Transverse colon (tissue), 4 donors: Measurements from ENCODE around the gene GAB2. TPM values are rescaled to one million over a fixed set of nuclear protein-coding genes. Genes with fewer than 3 reads are reported as not detected.

Source experiments
- DNase-seq: peaks from one replicate; pipeline ENCODE4 v3.0.0-alpha.2; 2019
- H3K27ac ChIP-seq, 4 donors: fragments of 200-600 bp; sonication (generic); 2 replicates each; pipeline ENCODE4 v1.5.1; 2016 to 2018; ENCODE audit warnings: inconsistent platforms in 4 of 4
- H3K27me3 ChIP-seq: fragments of 200-600 bp; sonication (generic); 2 replicates; pipeline ENCODE4 v1.5.1; 2017; ENCODE audit warnings: inconsistent platforms
- H3K36me3 ChIP-seq, 4 donors: fragments of 200-600 bp; sonication (generic); 2 replicates each; pipeline ENCODE4 v1.5.1; 2017 to 2019; ENCODE audit warnings: inconsistent platforms in 4 of 4
- H3K4me1 ChIP-seq, 4 donors: fragments of 200-600 bp; sonication (generic); 2 replicates each; pipeline ENCODE4 v1.5.1; 2017 to 2020; ENCODE audit warnings: inconsistent platforms in 4 of 4
- H3K4me3 ChIP-seq, 4 donors: fragments of 200-600 bp; sonication (generic); 1 replicate in 1 of 4; 2 replicates in 3 of 4; pipeline versions ENCODE4 v1.5.1 to v1.6.1; 2017 to 2019; ENCODE audit warnings: inconsistent platforms in 4 of 4
- H3K9me3 ChIP-seq, 2 donors: fragments of 200-600 bp; sonication (generic); 2 replicates each; pipeline ENCODE4 v1.5.1; 2017 to 2019; ENCODE audit warnings: inconsistent platforms in 2 of 2
- CTCF ChIP-seq, 5 experiments: fragments of 200-600 bp in 3 of 5; fragments of 450-650 bp in 2 of 5; sonication (generic) in 3 of 5; IDR thresholded peaks; 1 replicate in 2 of 5; 2 replicates in 3 of 5; pipeline ENCODE4 v1.5.1; 2016 to 2017; ENCODE audit warnings: antibody characterized with exemption in 5 of 5, inconsistent platforms in 3 of 5, mild to moderate bottlenecking in 2 of 5, moderate library complexity in 1 of 5
- EP300 ChIP-seq: sonication (generic); formaldehyde crosslinking; IDR thresholded peaks from one replicate; pipeline ENCODE4 v1.6.1; 2017; ENCODE audit warnings: antibody characterized with exemption, low read depth
- POLR2A ChIP-seq: fragments of 450-650 bp; IDR thresholded peaks from one replicate; pipeline ENCODE4 v1.6.1; 2016; ENCODE audit warnings: antibody characterized with exemption, mild to moderate bottlenecking, moderate library complexity
- POLR2AphosphoS5 ChIP-seq, 3 donors: sonication (generic); formaldehyde crosslinking; IDR thresholded peaks; one replicate each; pipeline ENCODE4 v1.6.1; 2016; ENCODE audit warnings: antibody characterized with exemption in 3 of 3
- WGBS, 2 donors: methylation state at CpG; one replicate each; pipeline ENCODE4 v1.1.5; 2018; ENCODE audit warnings: low coverage in 1 of 2; 5-methylcytosine and 5-hydroxymethylcytosine counted together
- in situ Hi-C, 4 donors: fragments of 200-750 bp; cut with MboI; loops; one replicate each; pipeline versions ENCODE4 v1.15.0 to v1.15.1; 2017; ENCODE audit warnings: low sequenced_read_pairs in 3 of 4, low pct_ligation_motif_present in 1 of 4, low pct_unique_long_range_greater_than_20kb in 1 of 4
- intact Hi-C: fragments of 100-400 bp; cut with DNase I; formaldehyde crosslinking; loops from one replicate; pipeline ENCODE4 v1.15.1; 2023; ENCODE audit warnings: low total_unique reads
- total RNA-seq, 4 donors: library from RNA; depleted of rRNA; stranded (reverse); fragments of >200 nt; gene quantifications; one replicate each; pipeline ENCODE4 v1.1.0, GENCODE V29; 2016

GAB2 gene
- total RNA-seq, 4 donors from 2014 or later = 5.8 to 35.7 (median 22.9) TPM

- 96% methylated on average over 13 of the region's 13 CpGs; no CpG with 5 or more reads in 1 of the 2 donors for WGBS, 2 donors
- no peaks in the 10 kb centered on the region for H3K27me3 ChIP-seq
- intact Hi-C loops = no loop called here
- TF ChIP-seq CTCF (IDR thresholded peaks at IDR 0.05) (no peak), POLR2A (no peak), POLR2AphosphoS5 (IDR thresholded peaks at IDR 0.05) (no peak), EP300 (no peak)
- no peak for DNase-seq
- no peak overlapping the region for H3K4me3 ChIP-seq
- no peaks in the 10 kb centered on the region for H3K4me1 ChIP-seq
- H3K27ac ChIP-seq = no peak overlapping the region
- no peaks in the 10 kb centered on the region for H3K9me3 ChIP-seq
- in situ Hi-C loops = loop anchor here in 3 of 4 donors (5.0 to 10.0 kb wide), 3 partner anchors 213 to 343 kb away; no protein-coding TSS in a partner anchor
- peaks cover 0 to 20% (median 8%) of the 10 kb centered on the region in 4 donors for H3K36me3 ChIP-seq
Measured at GRCh38 chr11:78221396-78222315, 196.0 kb downstream of the GAB2 start.

- in situ Hi-C loops = loop anchor here in 3 of 4 donors (5.0 to 10.0 kb wide), 3 partner anchors 214 to 344 kb away; no protein-coding TSS in a partner anchor
- no peaks in the 10 kb centered on the region for H3K9me3 ChIP-seq
- peaks cover 0 to 20% (median 10%) of the 10 kb centered on the region in 4 donors for H3K36me3 ChIP-seq
- intact Hi-C loops = no loop called here
- 92 to 96% methylated on average over 5 to 14 of the region's 14 CpGs for WGBS, 2 donors
- no peak for DNase-seq
- H3K27ac ChIP-seq = no peak overlapping the region
- H3K4me1 ChIP-seq = no peaks in the 10 kb centered on the region
- TF ChIP-seq CTCF (IDR thresholded peaks at IDR 0.05) = no peak
- TF ChIP-seq EP300 = no peak
- no peak for TF ChIP-seq POLR2AphosphoS5 (IDR thresholded peaks at IDR 0.05)
- no peak for TF ChIP-seq POLR2A
- no peak overlapping the region for H3K4me3 ChIP-seq
- H3K27me3 ChIP-seq = no peaks in the 10 kb centered on the region
Measured at GRCh38 chr11:78220218-78221157, 197.1 kb downstream of the GAB2 start.

GRCh38 chr11:78219493-78220217, 198.0 kb downstream of the GAB2 start:
- DNase-seq = no peak
- Histone ChIP-seq H3K9me3 (no peaks in the 10 kb centered on the region), H3K4me3 (no peak overlapping the region), H3K27me3 (no peaks in the 10 kb centered on the region), H3K27ac (no peak overlapping the region), H3K36me3 (peaks cover 0 to 19% (median 8%) of the 10 kb centered on the region in 4 donors), H3K4me1 (no peaks in the 10 kb centered on the region)
- in situ Hi-C loops = loop anchor here in 3 of 4 donors (5.0 to 10.0 kb wide), 3 partner anchors 215 to 345 kb away; no protein-coding TSS in a partner anchor
- TF ChIP-seq POLR2AphosphoS5 (IDR thresholded peaks at IDR 0.05) = no peak
- no peak for TF ChIP-seq CTCF (IDR thresholded peaks at IDR 0.05)
- no peak for TF ChIP-seq EP300
- no peak for TF ChIP-seq POLR2A
- 86% methylated on average over 7 of the region's 7 CpGs; no CpG with 5 or more reads in 1 of the 2 donors for WGBS, 2 donors
- intact Hi-C loops = no loop called here
